ENCODE data around the gene ALDH3B2. TPM values are rescaled to one million over a fixed set of nuclear protein-coding genes. Genes with fewer than 3 reads are reported as not detected.

ALDH3B2 gene
- total RNA-seq, 1 experiment from 2014 or later: not detected

- H3K27me3 ChIP-seq (ENCODE audit: insufficient read depth, low read length): peaks cover 3% of the 10 kb centered on the region; the same call in 1 of the 2 replicates
- H2BK15ac ChIP-seq (ENCODE audit: low read depth, low read length): no peak overlapping the region
- Mint-ChIP-seq H3K27ac (no peak overlapping the region), H3K36me3 (ENCODE audit: insufficient read depth in 1 of 3, low read depth in 3 of 3) (peaks cover 13 to 38% (median 35%) of the 10 kb centered on the region in 3 experiments), H3K27me3 (ENCODE audit: low read depth) (peaks cover 17% of the 10 kb centered on the region), H3K9me3 (no peaks in the 10 kb centered on the region), H3K4me3 (no peak overlapping the region), H3K4me1 (peaks cover 27 to 33% of the 10 kb centered on the region in 2 experiments)
- no peak overlapping the region for H3K56ac ChIP-seq (ENCODE audit: insufficient read length, low read depth, low read length)
- H3K9me3 ChIP-seq (ENCODE audit: control insufficient read depth, low read depth, low read length): no peaks in the 10 kb centered on the region
- H3K23me2 ChIP-seq (ENCODE audit: insufficient read length, low read depth, low read length, poor library complexity, severe bottlenecking): no peaks in the 10 kb centered on the region
- H2BK120ac ChIP-seq (ENCODE audit: low read depth, low read length, poor library complexity, severe bottlenecking): no peak overlapping the region
- no peaks in the 10 kb centered on the region for H4K20me1 ChIP-seq (ENCODE audit: control insufficient read depth, insufficient read depth, insufficient read length)
- no peak overlapping the region for H3K4me2 ChIP-seq (ENCODE audit: insufficient read depth, insufficient read length, low read length)
- H3K27ac ChIP-seq (ENCODE audit: insufficient read length, low read depth, low read length): no peak overlapping the region
- H3K4me1 ChIP-seq (ENCODE audit: insufficient read depth, low read length): peaks cover 6% of the 10 kb centered on the region; the same call in 1 of the 2 replicates
- no peak overlapping the region for H2BK5ac ChIP-seq (ENCODE audit: insufficient read length, low read length)
- WGBS (ENCODE audit: extremely low coverage, insufficient read length, low lambda C conversion rate): no CpG with 5 or more reads among the region's 13 CpGs
- TF ChIP-seq CTCF (conservative IDR thresholded peaks at IDR 0.05): no peak
- H2BK12ac ChIP-seq (ENCODE audit: insufficient read length, low read depth, low read length): no peak overlapping the region
- H3K79me1 ChIP-seq (ENCODE audit: insufficient read depth, low read depth, low read length, poor library complexity, severe bottlenecking): no peaks in the 10 kb centered on the region
- H3K23ac ChIP-seq (ENCODE audit: insufficient read length, low read depth, low read length): no peak overlapping the region
- no peak for DNase-seq
- no peak overlapping the region for H2AFZ ChIP-seq (ENCODE audit: low read length)
- H3K79me2 ChIP-seq (ENCODE audit: insufficient read depth, low read length): no peaks in the 10 kb centered on the region
- H3K14ac ChIP-seq (ENCODE audit: insufficient read depth, low read length): no peak overlapping the region
- H2BK20ac ChIP-seq (ENCODE audit: low read depth, low read length, poor library complexity, severe bottlenecking): no peak overlapping the region
- no peak overlapping the region for H3K4ac ChIP-seq (ENCODE audit: low read depth, low read length)
- no peak overlapping the region for H4K5ac ChIP-seq (ENCODE audit: insufficient read length, low read depth, low read length)
- no peak overlapping the region for H3T11ph ChIP-seq (ENCODE audit: low read length)
- H3K18ac ChIP-seq (ENCODE audit: insufficient read length, low read depth, low read length): no peak overlapping the region
- no peak overlapping the region for H3K9ac ChIP-seq (ENCODE audit: extremely low read depth, insufficient read length, low read length)
- H4K91ac ChIP-seq (ENCODE audit: insufficient read length, low read depth, low read length): no peak overlapping the region
- no peak overlapping the region for H2AK5ac ChIP-seq (ENCODE audit: insufficient read length, low read length)
- no peak overlapping the region for H4K8ac ChIP-seq (replicated peaks; ENCODE audit: insufficient read length, low read depth, low read length)
Measured at GRCh38 chr11:67612751-67613150, 61.7 kb downstream of the ALDH3B2 start.

Other genes with a start within 250 kb of the ALDH3B2 start
- 46.6 and 51.7 TPM in 2 replicates for gene RPS6KB2, start 246.1 kb downstream of the ALDH3B2 start, total RNA-seq (2021)
- gene PTPRCAP, start 236.9 kb downstream of the ALDH3B2 start, total RNA-seq (2021): 1.7 and 1.9 TPM in 2 replicates
- 80.9 and 86.4 TPM in 2 replicates for gene CORO1B, start 231.1 kb downstream of the ALDH3B2 start, total RNA-seq (2021)
- gene GPR152, start 221.9 kb downstream of the ALDH3B2 start, total RNA-seq (2021): not detected in 2 replicates
- 0.09 TPM in 1 of 2 replicates, not detected in the other for gene CABP4, start 219.3 kb downstream of the ALDH3B2 start, total RNA-seq (2021)
- 46.9 and 53.6 TPM in 2 replicates for gene TMEM134, start 205.4 kb downstream of the ALDH3B2 start, total RNA-seq (2021)
- gene AIP, start 191.6 kb downstream of the ALDH3B2 start, total RNA-seq (2021): 31.9 and 35.6 TPM in 2 replicates
- gene PITPNM1, start 169.3 kb downstream of the ALDH3B2 start, total RNA-seq (2021): 43.5 and 50.1 TPM in 2 replicates
- gene CDK2AP2, start 166.5 kb downstream of the ALDH3B2 start, total RNA-seq (2021): 32.9 and 36.1 TPM in 2 replicates
- not detected in 2 replicates for gene CABP2, start 151.2 kb downstream of the ALDH3B2 start, total RNA-seq (2021)
- 1,469 and 1,513 TPM in 2 replicates for gene GSTP1, start 90.8 kb downstream of the ALDH3B2 start, total RNA-seq (2021)
- gene NDUFV1, start 67.7 kb downstream of the ALDH3B2 start, total RNA-seq (2021): 152 and 154 TPM in 2 replicates
- gene NUDT8, start 44.7 kb downstream of the ALDH3B2 start, total RNA-seq (2021): 6.5 and 6.8 TPM in 2 replicates
- not detected in 2 replicates for gene TBX10, start 34.9 kb downstream of the ALDH3B2 start, total RNA-seq (2021)
- not detected in 2 replicates for gene ACY3, start 23.9 kb downstream of the ALDH3B2 start, total RNA-seq (2021)